Lower lobe of right lung (tissue), 2 donors: ENCODE results near the gene GIGYF2. TPM values are rescaled to one million over a fixed set of nuclear protein-coding genes. Genes with fewer than 3 reads are reported as not detected.

ENCODE experiments used
- ATAC-seq, 2 donors: fragments of 200-7000 bp; cut with Tn5 transposase; one replicate each; pipeline ENCODE4 v1.9.1; 2020 to 2022; ENCODE audit warnings: mild to moderate bottlenecking in 2 of 2, moderate library complexity in 2 of 2
- DNase-seq: peaks from one replicate; pipeline ENCODE4 v3.0.0-alpha.2; 2020
- H3K27ac ChIP-seq: fragments of 200-600 bp; one replicate; pipeline ENCODE4 v1.8.0; 2022
- H3K27me3 ChIP-seq: fragments of 200-600 bp; one replicate; pipeline ENCODE4 v1.8.0; 2022; ENCODE audit warnings: low read depth
- H3K36me3 ChIP-seq: fragments of 200-600 bp; one replicate; pipeline ENCODE4 v1.8.0; 2022; ENCODE audit warnings: mild to moderate bottlenecking
- H3K4me1 ChIP-seq: fragments of 200-600 bp; one replicate; pipeline ENCODE4 v1.8.0; 2022
- H3K4me3 ChIP-seq: fragments of 200-600 bp; one replicate; pipeline ENCODE4 v1.8.0; 2022; ENCODE audit warnings: mild to moderate bottlenecking
- H3K9me3 ChIP-seq: fragments of 200-600 bp; one replicate; pipeline ENCODE4 v1.8.0; 2022
- intact Hi-C: fragments of 100-400 bp; cut with DNase I; formaldehyde crosslinking; loops from one replicate; pipeline ENCODE4 v1.11.0; 2022
- total RNA-seq: library from RNA; stranded (reverse); fragmentation: NEBNext Ultra II Directional; extraction: Animal tissue kit (Norgen Biotek cat#: 25700); gene quantifications from one replicate; pipeline ENCODE4 v1.2.1, GENCODE V29; 2021
- TF ChIP-seq, protein P1 (sequence below): fragments of 200-600 bp; IDR thresholded peaks from one replicate; pipeline ENCODE4 v1.8.0; 2022; ENCODE audit warnings: antibody characterized with exemption, mild to moderate bottlenecking
- donor health status: DM: no; HTN: yes; CAD: no; lungs with severe emphysema.

The GIGYF2 gene
- total RNA-seq, 1 donor from 2014 or later, result 67.6 TPM

DNA sequence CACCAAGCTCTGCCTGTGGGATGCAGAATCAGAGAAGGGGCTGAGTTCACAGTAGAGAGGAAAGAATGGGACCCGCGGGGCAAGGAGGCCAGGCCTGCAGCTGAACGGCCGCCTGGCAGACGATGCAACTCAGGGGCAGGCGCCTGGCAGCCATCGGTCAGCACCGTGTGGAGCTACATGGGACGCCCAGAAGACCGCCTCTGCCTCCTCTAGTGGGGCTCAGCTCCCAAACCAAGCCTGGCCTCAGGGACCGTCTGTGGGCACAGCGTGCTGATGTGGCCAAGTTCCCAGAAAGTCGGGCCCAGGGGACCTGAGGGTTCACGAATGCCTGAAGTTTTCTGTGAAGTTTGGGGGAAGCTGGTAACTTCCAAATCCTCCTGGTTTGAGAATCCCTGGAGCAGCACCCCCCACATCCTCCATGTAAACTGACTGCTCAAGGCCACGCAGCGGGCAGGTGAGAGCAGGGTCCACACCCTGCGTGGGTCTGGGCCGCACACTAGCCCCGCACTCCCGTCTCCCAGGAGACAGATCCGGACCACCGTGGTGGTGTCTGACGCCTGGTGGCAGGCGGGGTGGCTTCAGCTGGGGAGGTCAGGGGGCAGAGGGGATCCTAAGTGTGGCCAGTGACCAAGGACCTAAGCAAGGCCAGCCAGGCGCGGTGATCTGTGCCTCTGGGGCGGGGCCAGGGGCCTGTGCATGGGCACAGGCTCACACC lies 187.6 kb downstream of the GIGYF2 start:
- no peak overlapping the region for H3K27ac ChIP-seq
- H3K9me3 ChIP-seq, result no peaks in the 10 kb centered on the region
- H3K4me3 ChIP-seq, result no peak overlapping the region
- H3K4me1 ChIP-seq, result no peaks in the 10 kb centered on the region
- H3K36me3 ChIP-seq, result no peaks in the 10 kb centered on the region
- H3K27me3 ChIP-seq, result no peaks in the 10 kb centered on the region
- ATAC-seq, result no peak
- intact Hi-C loops, result no loop called here
- peak; percentile 39 for DNase-seq
- TF ChIP-seq, protein P1, sequence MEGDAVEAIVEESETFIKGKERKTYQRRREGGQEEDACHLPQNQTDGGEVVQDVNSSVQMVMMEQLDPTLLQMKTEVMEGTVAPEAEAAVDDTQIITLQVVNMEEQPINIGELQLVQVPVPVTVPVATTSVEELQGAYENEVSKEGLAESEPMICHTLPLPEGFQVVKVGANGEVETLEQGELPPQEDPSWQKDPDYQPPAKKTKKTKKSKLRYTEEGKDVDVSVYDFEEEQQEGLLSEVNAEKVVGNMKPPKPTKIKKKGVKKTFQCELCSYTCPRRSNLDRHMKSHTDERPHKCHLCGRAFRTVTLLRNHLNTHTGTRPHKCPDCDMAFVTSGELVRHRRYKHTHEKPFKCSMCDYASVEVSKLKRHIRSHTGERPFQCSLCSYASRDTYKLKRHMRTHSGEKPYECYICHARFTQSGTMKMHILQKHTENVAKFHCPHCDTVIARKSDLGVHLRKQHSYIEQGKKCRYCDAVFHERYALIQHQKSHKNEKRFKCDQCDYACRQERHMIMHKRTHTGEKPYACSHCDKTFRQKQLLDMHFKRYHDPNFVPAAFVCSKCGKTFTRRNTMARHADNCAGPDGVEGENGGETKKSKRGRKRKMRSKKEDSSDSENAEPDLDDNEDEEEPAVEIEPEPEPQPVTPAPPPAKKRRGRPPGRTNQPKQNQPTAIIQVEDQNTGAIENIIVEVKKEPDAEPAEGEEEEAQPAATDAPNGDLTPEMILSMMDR, result no peak

DNA sequence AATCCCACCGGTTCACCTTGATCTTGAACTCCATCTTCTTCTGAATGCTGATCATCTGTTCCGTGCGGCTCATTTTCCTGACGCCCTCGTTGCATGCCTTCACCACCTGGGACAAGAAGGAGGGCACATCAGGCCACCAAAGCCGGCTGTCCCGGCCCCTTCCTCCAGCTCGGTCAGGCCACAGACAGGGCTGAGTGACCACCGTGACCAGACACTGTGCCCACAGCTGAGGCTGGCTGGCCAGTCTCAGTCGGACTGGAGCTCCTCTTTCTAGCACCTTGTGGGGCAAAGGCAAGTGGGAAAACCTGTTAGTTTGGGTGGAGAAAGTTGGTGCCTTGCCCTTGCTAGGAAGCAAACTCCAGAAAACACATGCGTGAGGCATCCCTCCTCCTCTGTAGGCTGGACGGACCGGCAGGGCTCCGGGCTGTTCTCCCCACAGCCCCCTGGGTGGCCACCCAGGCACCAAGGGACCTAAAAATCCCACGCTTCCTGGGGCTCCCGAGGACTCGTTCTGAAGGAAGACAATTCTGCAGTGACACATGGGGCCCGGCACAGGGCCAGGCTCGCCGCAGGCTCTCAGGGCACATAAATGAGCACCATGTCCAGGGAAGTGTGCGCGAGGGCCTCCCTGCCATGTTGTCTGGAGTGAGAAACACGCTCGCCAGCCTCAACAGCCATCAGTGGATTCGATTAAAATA lies 188.3 kb downstream of the GIGYF2 start:
- Histone ChIP-seq H3K4me1 (no peaks in the 10 kb centered on the region), H3K27me3 (no peaks in the 10 kb centered on the region), H3K36me3 (no peaks in the 10 kb centered on the region), H3K27ac (no peak overlapping the region), H3K4me3 (no peak overlapping the region), H3K9me3 (no peaks in the 10 kb centered on the region)
- TF ChIP-seq, protein P1, result no peak
- intact Hi-C loops, result no loop called here
- ATAC-seq (no peak), DNase-seq (peak; percentile 43)

DNA sequence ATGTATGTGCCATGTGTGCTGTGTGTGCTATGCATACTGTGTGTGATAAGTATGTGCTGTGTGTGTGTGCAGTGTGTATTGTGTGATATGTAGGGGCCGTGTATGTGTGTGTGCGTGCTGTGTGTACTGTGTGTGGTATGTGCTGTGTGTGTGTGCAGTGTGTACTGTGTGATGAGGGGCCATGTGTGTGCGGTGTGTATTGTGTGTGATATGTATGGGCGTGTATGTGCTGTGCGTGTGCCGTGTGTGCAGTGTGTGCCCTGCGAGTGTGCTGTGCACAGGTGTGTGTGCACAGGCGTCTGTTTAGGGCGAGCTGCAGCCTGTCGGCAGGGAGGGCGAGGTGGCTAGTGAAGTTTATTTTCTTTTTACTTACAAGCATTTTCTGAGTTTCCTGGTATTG lies 189.0 kb downstream of the GIGYF2 start:
- H3K4me1 ChIP-seq, result no peaks in the 10 kb centered on the region
- no peak for DNase-seq
- TF ChIP-seq, protein P1, result no peak
- H3K9me3 ChIP-seq, result no peaks in the 10 kb centered on the region
- H3K4me3 ChIP-seq, result no peak overlapping the region
- no peaks in the 10 kb centered on the region for H3K36me3 ChIP-seq
- no peak overlapping the region for H3K27ac ChIP-seq
- no peak for ATAC-seq
- H3K27me3 ChIP-seq, result no peaks in the 10 kb centered on the region
- intact Hi-C loops, result no loop called here

DNA sequence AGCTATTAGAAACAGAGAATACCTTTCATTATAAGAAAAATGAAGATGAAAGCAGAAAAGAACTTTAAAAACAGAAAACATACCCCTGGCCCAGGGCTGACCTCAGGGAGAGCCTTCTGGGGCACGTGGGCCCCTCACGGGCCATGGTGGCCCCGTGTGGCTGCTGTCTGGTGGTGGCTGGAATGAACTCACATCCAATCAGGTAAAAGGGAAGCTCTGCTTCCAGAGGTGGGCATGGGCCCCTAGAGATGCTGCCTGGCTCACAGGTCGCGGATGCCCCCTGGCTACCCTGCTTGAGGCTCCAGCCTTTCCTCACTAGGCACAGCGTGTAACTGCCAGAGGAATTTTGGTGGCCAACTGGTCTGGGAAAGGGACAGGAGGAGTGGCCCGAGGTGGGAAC lies 189.5 kb downstream of the GIGYF2 start:
- ATAC-seq (no peak), DNase-seq (no peak)
- intact Hi-C loops, result no loop called here
- H3K4me3 ChIP-seq, result no peak overlapping the region
- no peaks in the 10 kb centered on the region for H3K4me1 ChIP-seq
- peaks cover under 1% of the 10 kb centered on the region for H3K27me3 ChIP-seq
- no peaks in the 10 kb centered on the region for H3K36me3 ChIP-seq
- H3K9me3 ChIP-seq, result no peaks in the 10 kb centered on the region
- TF ChIP-seq, protein P1, result no peak
- no peak overlapping the region for H3K27ac ChIP-seq

DNA sequence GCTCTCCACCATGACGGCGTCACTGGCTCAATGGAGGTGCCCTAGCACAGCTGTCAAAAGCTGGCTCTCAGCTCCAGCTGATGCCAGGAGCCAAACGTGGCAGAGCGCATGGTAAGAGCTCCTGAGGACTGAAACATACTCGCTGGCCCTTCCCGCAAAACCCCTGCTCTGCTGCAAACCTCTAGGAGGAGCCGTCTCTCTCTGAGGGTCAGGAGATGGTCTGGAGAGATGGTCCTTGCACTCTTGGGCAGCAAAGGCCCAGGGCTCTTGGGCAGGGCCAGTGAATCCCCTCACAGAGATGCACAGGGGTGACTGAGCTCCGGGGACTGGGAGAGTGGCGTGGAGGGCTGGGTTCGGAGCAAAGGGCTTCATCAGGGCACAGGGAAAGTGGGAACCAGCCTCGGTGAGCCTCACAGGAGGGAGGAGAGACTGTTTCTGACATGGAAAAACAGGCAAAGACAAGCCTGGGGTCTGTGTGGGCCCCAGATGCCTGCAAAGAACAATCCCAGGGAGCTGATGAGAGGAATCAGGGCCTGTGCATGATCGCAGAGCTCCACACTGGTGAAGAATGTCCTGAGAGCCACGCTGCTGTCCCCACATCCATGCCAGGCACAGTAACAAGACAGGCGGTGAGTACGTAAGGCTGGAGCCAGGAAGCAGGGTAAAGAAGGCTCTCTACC lies 190.2 kb downstream of the GIGYF2 start:
- Histone ChIP-seq H3K4me1 (no peaks in the 10 kb centered on the region), H3K27ac (no peak overlapping the region), H3K9me3 (no peaks in the 10 kb centered on the region), H3K4me3 (no peak overlapping the region), H3K36me3 (no peaks in the 10 kb centered on the region), H3K27me3 (peaks cover 8% of the 10 kb centered on the region)
- no peak for DNase-seq
- TF ChIP-seq, protein P1, result no peak
- ATAC-seq, result no peak
- intact Hi-C loops, result no loop called here
